ENCODE data around the gene GLRA1.
"Not testable (repeated sequence)": the region's sequence is repeated elsewhere in the genome, so short reads cannot be mapped to it uniquely, and the experiment has no call there.

GLRA1 gene

GRCh38 chr5:151793358-151793757, 131.3 kb downstream of the GLRA1 start:
- H3K9me3 ChIP-seq (ENCODE audit: low read length), result no peaks in the 10 kb centered on the region
- H3K36me3 ChIP-seq (ENCODE audit: insufficient read depth, low read length), result peaks cover 92% of the 10 kb centered on the region
- no peak overlapping the region for H3K4me3 ChIP-seq (ENCODE audit: low read length)
- no peaks in the 10 kb centered on the region for H3K4me1 ChIP-seq (ENCODE audit: insufficient read depth, low read length)
- H2AFZ ChIP-seq (ENCODE audit: low read depth, low read length), result no peak overlapping the region
- H3K27me3 ChIP-seq (ENCODE audit: insufficient read depth, low read length), result no peaks in the 10 kb centered on the region

- no peaks in the 10 kb centered on the region for H3K4me1 ChIP-seq (ENCODE audit: insufficient read depth, low read length)
- H3K36me3 ChIP-seq (ENCODE audit: insufficient read depth, low read length), result peaks cover 55% of the 10 kb centered on the region
- H2AFZ ChIP-seq (ENCODE audit: low read depth, low read length), result no peak overlapping the region
- H3K4me3 ChIP-seq (ENCODE audit: low read length), result no peak overlapping the region
- H3K27me3 ChIP-seq (ENCODE audit: insufficient read depth, low read length), result no peaks in the 10 kb centered on the region
- no peaks in the 10 kb centered on the region for H3K9me3 ChIP-seq (ENCODE audit: low read length)
Measured at GRCh38 chr5:151787817-151788216, 136.8 kb downstream of the GLRA1 start.

- Histone ChIP-seq H3K4me1 (ENCODE audit: insufficient read depth, low read length) (no peaks in the 10 kb centered on the region), H3K36me3 (ENCODE audit: insufficient read depth, low read length) (peaks cover 42% of the 10 kb centered on the region), H3K4me3 (ENCODE audit: low read length) (no peak overlapping the region), H3K9me3 (ENCODE audit: low read length) (no peaks in the 10 kb centered on the region), H3K27me3 (ENCODE audit: insufficient read depth, low read length) (no peaks in the 10 kb centered on the region), H2AFZ (ENCODE audit: low read depth, low read length) (no peak overlapping the region)
Measured at GRCh38 chr5:151786468-151786867, 138.2 kb downstream of the GLRA1 start.

- H3K36me3 ChIP-seq (ENCODE audit: insufficient read depth, low read length), result peaks cover 24% of the 10 kb centered on the region
- H3K4me1 ChIP-seq (ENCODE audit: insufficient read depth, low read length), result no peaks in the 10 kb centered on the region
- H3K27me3 ChIP-seq (ENCODE audit: insufficient read depth, low read length), result no peaks in the 10 kb centered on the region
- no peak overlapping the region for H3K4me3 ChIP-seq (ENCODE audit: low read length)
- no peaks in the 10 kb centered on the region for H3K9me3 ChIP-seq (ENCODE audit: low read length)
- H2AFZ ChIP-seq (ENCODE audit: low read depth, low read length), result no peak overlapping the region
Measured at GRCh38 chr5:151784141-151784540, 140.5 kb downstream of the GLRA1 start.

GRCh38 chr5:151783664-151784063, 141.0 kb downstream of the GLRA1 start:
- H3K4me3 ChIP-seq (ENCODE audit: low read length); H2AFZ ChIP-seq (ENCODE audit: low read depth, low read length); H3K27me3 ChIP-seq (ENCODE audit: insufficient read depth, low read length); H3K9me3 ChIP-seq (ENCODE audit: low read length); H3K4me1 ChIP-seq (ENCODE audit: insufficient read depth, low read length): not testable (repeated sequence)
- peaks cover 19% of the 10 kb centered on the region for H3K36me3 ChIP-seq (ENCODE audit: insufficient read depth, low read length)

- no peak overlapping the region for H3K4me3 ChIP-seq (ENCODE audit: low read length)
- H3K36me3 ChIP-seq (ENCODE audit: insufficient read depth, low read length), result peaks cover 18% of the 10 kb centered on the region
- H2AFZ ChIP-seq (ENCODE audit: low read depth, low read length), result no peak overlapping the region
- H3K4me1 ChIP-seq (ENCODE audit: insufficient read depth, low read length), result no peaks in the 10 kb centered on the region
- H3K9me3 ChIP-seq (ENCODE audit: low read length), result no peaks in the 10 kb centered on the region
- no peaks in the 10 kb centered on the region for H3K27me3 ChIP-seq (ENCODE audit: insufficient read depth, low read length)
Measured at GRCh38 chr5:151781201-151781600, 143.4 kb downstream of the GLRA1 start.

GRCh38 chr5:151780348-151780747, 144.3 kb downstream of the GLRA1 start:
- Histone ChIP-seq H3K4me1 (ENCODE audit: insufficient read depth, low read length) (peaks cover 2% of the 10 kb centered on the region), H3K36me3 (ENCODE audit: insufficient read depth, low read length) (peaks cover 18% of the 10 kb centered on the region), H2AFZ (ENCODE audit: low read depth, low read length) (no peak overlapping the region), H3K9me3 (ENCODE audit: low read length) (no peaks in the 10 kb centered on the region), H3K27me3 (ENCODE audit: insufficient read depth, low read length) (no peaks in the 10 kb centered on the region), H3K4me3 (ENCODE audit: low read length) (no peak overlapping the region)

GRCh38 chr5:151779531-151780125, 145.0 kb downstream of the GLRA1 start:
- Histone ChIP-seq H2AFZ (ENCODE audit: low read depth, low read length) (no peak overlapping the region), H3K9me3 (ENCODE audit: low read length) (no peaks in the 10 kb centered on the region), H3K4me1 (ENCODE audit: insufficient read depth, low read length) (peaks cover 9% of the 10 kb centered on the region), H3K36me3 (ENCODE audit: insufficient read depth, low read length) (peaks cover 18% of the 10 kb centered on the region), H3K4me3 (ENCODE audit: low read length) (no peak overlapping the region), H3K27me3 (ENCODE audit: insufficient read depth, low read length) (no peaks in the 10 kb centered on the region)

- H3K36me3 ChIP-seq (ENCODE audit: insufficient read depth, low read length), result peaks cover 16% of the 10 kb centered on the region
- H3K4me3 ChIP-seq (ENCODE audit: low read length), result peak overlapping the region; percentile 94
- no peak overlapping the region for H2AFZ ChIP-seq (ENCODE audit: low read depth, low read length)
Measured at GRCh38 chr5:151775025-151775606, 149.5 kb downstream of the GLRA1 start.

GRCh38 chr5:151773951-151774350, 150.7 kb downstream of the GLRA1 start:
- Histone ChIP-seq H3K4me3 (ENCODE audit: low read length) (peak overlapping the region; percentile 94), H2AFZ (ENCODE audit: low read depth, low read length) (no peak overlapping the region), H3K27me3 (ENCODE audit: insufficient read depth, low read length) (no peaks in the 10 kb centered on the region), H3K36me3 (ENCODE audit: insufficient read depth, low read length) (peaks cover 16% of the 10 kb centered on the region), H3K9me3 (ENCODE audit: low read length) (no peaks in the 10 kb centered on the region), H3K4me1 (ENCODE audit: insufficient read depth, low read length) (peaks cover 28% of the 10 kb centered on the region)

More at GRCh38 chr5:151775025-151775606, 149.5 kb downstream of the GLRA1 start:
- no peaks in the 10 kb centered on the region for H3K9me3 ChIP-seq (ENCODE audit: low read length)
- peaks cover 24% of the 10 kb centered on the region for H3K4me1 ChIP-seq (ENCODE audit: insufficient read depth, low read length)
- H3K27me3 ChIP-seq (ENCODE audit: insufficient read depth, low read length), result no peaks in the 10 kb centered on the region

GRCh38 chr5:151772846-151773561, 151.6 kb downstream of the GLRA1 start:
- Histone ChIP-seq H3K9me3 (ENCODE audit: low read length) (no peaks in the 10 kb centered on the region), H2AFZ (ENCODE audit: low read depth, low read length) (no peak overlapping the region), H3K36me3 (ENCODE audit: insufficient read depth, low read length) (peaks cover 14% of the 10 kb centered on the region), H3K27me3 (ENCODE audit: insufficient read depth, low read length) (no peaks in the 10 kb centered on the region), H3K4me3 (ENCODE audit: low read length) (peak overlapping the region; percentile 94), H3K4me1 (ENCODE audit: insufficient read depth, low read length) (peaks cover 38% of the 10 kb centered on the region)

All from neuron (in vitro differentiated cells).